ENCODE measurements around the gene SHLD1. TPM values are rescaled to one million over a fixed set of nuclear protein-coding genes. Genes with fewer than 3 reads are reported as not detected.
A peak's percentile ranks its signal among the peaks of the same experiment; 100 is the strongest.

SHLD1 gene
- total and polyA plus RNA-seq, 5 donors: 8.4 to 13.7 (median 12.6) TPM

GRCh38 chr20:5834436-5835005 lies 84.3 kb downstream of the SHLD1 start:
- ATAC-seq: no peak
- no peaks in the 10 kb centered on the region for H3K9me3 ChIP-seq (ENCODE audit: control insufficient read depth, low read length)
- intact Hi-C loops (cut with DNase I): loop anchor here in 1 of 4 donors (10.0 kb wide), 1 partner anchor 50 kb away; no protein-coding TSS in a partner anchor
- H3K27ac ChIP-seq (ENCODE audit: low read length): no peak overlapping the region
- H3K27me3 ChIP-seq (ENCODE audit: control insufficient read depth, insufficient read depth): no peaks in the 10 kb centered on the region
- no peak overlapping the region for H3K4me3 ChIP-seq (ENCODE audit: low read length)
- no peak for DNase-seq
- peaks cover 5% of the 10 kb centered on the region for H3K4me1 ChIP-seq (ENCODE audit: control insufficient read depth, insufficient read depth, low read length)

- intact Hi-C loops (cut with DNase I): loop anchor here in 1 of 4 donors (10.0 kb wide), 1 partner anchor 49 kb away; no protein-coding TSS in a partner anchor
- ATAC-seq: peak; percentile 57 to 77
- no peaks in the 10 kb centered on the region for H3K9me3 ChIP-seq (ENCODE audit: control insufficient read depth, low read length)
Measured at GRCh38 chr20:5835321-5835821, 85.2 kb downstream of the SHLD1 start.

GRCh38 chr20:5835871-5836270 lies 85.7 kb downstream of the SHLD1 start:
- H3K27me3 ChIP-seq (ENCODE audit: control insufficient read depth, insufficient read depth): no peaks in the 10 kb centered on the region
- H3K4me3 ChIP-seq (ENCODE audit: low read length): no peak overlapping the region
- no peak overlapping the region for H3K27ac ChIP-seq (ENCODE audit: low read length)
- H3K4me1 ChIP-seq (ENCODE audit: control insufficient read depth, insufficient read depth, low read length): peaks cover 5% of the 10 kb centered on the region
- no peak for ATAC-seq
- DNase-seq: no peak
- intact Hi-C loops (cut with DNase I): loop anchor here in 1 of 4 donors (10.0 kb wide), 1 partner anchor 49 kb away; no protein-coding TSS in a partner anchor
- H3K9me3 ChIP-seq (ENCODE audit: control insufficient read depth, low read length): no peaks in the 10 kb centered on the region
- 46% methylated on average over 4 of the region's 4 CpGs for WGBS

More at GRCh38 chr20:5835321-5835821, 85.2 kb downstream of the SHLD1 start:
- H3K4me1 ChIP-seq (ENCODE audit: control insufficient read depth, insufficient read depth, low read length): peaks cover 5% of the 10 kb centered on the region
- H3K27ac ChIP-seq (ENCODE audit: low read length): peak overlapping the region; percentile 1
- WGBS: 64% methylated on average over 2 of the region's 2 CpGs
- H3K4me3 ChIP-seq (ENCODE audit: low read length): no peak overlapping the region
- H3K27me3 ChIP-seq (ENCODE audit: control insufficient read depth, insufficient read depth): no peaks in the 10 kb centered on the region
- peak; percentile 46 to 64 (median 51) for DNase-seq

GRCh38 chr20:5836569-5836968 lies 86.4 kb downstream of the SHLD1 start:
- Histone ChIP-seq H3K27me3 (ENCODE audit: control insufficient read depth, insufficient read depth) (no peaks in the 10 kb centered on the region), H3K9me3 (ENCODE audit: control insufficient read depth, low read length) (no peaks in the 10 kb centered on the region), H3K27ac (ENCODE audit: low read length) (no peak overlapping the region), H3K4me1 (ENCODE audit: control insufficient read depth, insufficient read depth, low read length) (peaks cover 5% of the 10 kb centered on the region), H3K4me3 (ENCODE audit: low read length) (no peak overlapping the region)
- 74% methylated on average over 4 of the region's 4 CpGs for WGBS
- intact Hi-C loops (cut with DNase I): loop anchor here in 1 of 4 donors (10.0 kb wide), 1 partner anchor 48 kb away; no protein-coding TSS in a partner anchor
- ATAC-seq (no peak), DNase-seq (no peak)

GRCh38 chr20:5840411-5841002 lies 90.3 kb downstream of the SHLD1 start:
- ATAC-seq (no peak), DNase-seq (no peak)
- H3K4me1 ChIP-seq (ENCODE audit: control insufficient read depth, insufficient read depth, low read length): peaks cover 5% of the 10 kb centered on the region
- WGBS: 83% methylated on average over 5 of the region's 5 CpGs
- H3K9me3 ChIP-seq (ENCODE audit: control insufficient read depth, low read length): no peaks in the 10 kb centered on the region
- H3K4me3 ChIP-seq (ENCODE audit: low read length): no peak overlapping the region
- intact Hi-C loops (cut with DNase I): no loop called here
- no peaks in the 10 kb centered on the region for H3K27me3 ChIP-seq (ENCODE audit: control insufficient read depth, insufficient read depth)
- no peak overlapping the region for H3K27ac ChIP-seq (ENCODE audit: low read length)

- Histone ChIP-seq H3K4me3 (ENCODE audit: low read length) (no peak overlapping the region), H3K27ac (ENCODE audit: low read length) (no peak overlapping the region), H3K4me1 (ENCODE audit: control insufficient read depth, insufficient read depth, low read length) (peaks cover 3% of the 10 kb centered on the region), H3K27me3 (ENCODE audit: control insufficient read depth, insufficient read depth) (no peaks in the 10 kb centered on the region), H3K9me3 (ENCODE audit: control insufficient read depth, low read length) (no peaks in the 10 kb centered on the region)
- 63% methylated on average over 1 of the region's 1 CpG for WGBS
- DNase-seq (no peak), ATAC-seq (no peak)
- intact Hi-C loops (cut with DNase I): no loop called here
Measured at GRCh38 chr20:5841522-5841921, 91.3 kb downstream of the SHLD1 start.

GRCh38 chr20:5842465-5842864 lies 92.3 kb downstream of the SHLD1 start:
- no peak overlapping the region for H3K27ac ChIP-seq (ENCODE audit: low read length)
- no peak for DNase-seq
- H3K27me3 ChIP-seq (ENCODE audit: control insufficient read depth, insufficient read depth): no peaks in the 10 kb centered on the region
- no peaks in the 10 kb centered on the region for H3K9me3 ChIP-seq (ENCODE audit: control insufficient read depth, low read length)
- H3K4me1 ChIP-seq (ENCODE audit: control insufficient read depth, insufficient read depth, low read length): no peaks in the 10 kb centered on the region
- H3K4me3 ChIP-seq (ENCODE audit: low read length): no peak overlapping the region
- intact Hi-C loops (cut with DNase I): no loop called here
- 90% methylated on average over 2 of the region's 2 CpGs for WGBS
- no peak for ATAC-seq

GRCh38 chr20:5843054-5843592 lies 92.9 kb downstream of the SHLD1 start:
- no peak overlapping the region for H3K4me3 ChIP-seq (ENCODE audit: low read length)
- H3K4me1 ChIP-seq (ENCODE audit: control insufficient read depth, insufficient read depth, low read length): peaks cover 1% of the 10 kb centered on the region
- no peak for ATAC-seq
- WGBS: 87% methylated on average over 5 of the region's 5 CpGs
- no peaks in the 10 kb centered on the region for H3K27me3 ChIP-seq (ENCODE audit: control insufficient read depth, insufficient read depth)
- no peak overlapping the region for H3K27ac ChIP-seq (ENCODE audit: low read length)
- intact Hi-C loops (cut with DNase I): no loop called here
- no peak for DNase-seq
- H3K9me3 ChIP-seq (ENCODE audit: control insufficient read depth, low read length): no peaks in the 10 kb centered on the region

GRCh38 chr20:5844063-5844681 lies 94.0 kb downstream of the SHLD1 start:
- no peak for DNase-seq
- H3K27ac ChIP-seq (ENCODE audit: low read length): no peak overlapping the region
- 87% methylated on average over 2 of the region's 2 CpGs for WGBS

GRCh38 chr20:5845681-5846615 lies 95.7 kb downstream of the SHLD1 start:
- no peak overlapping the region for H3K4me3 ChIP-seq (ENCODE audit: low read length)
- H3K4me1 ChIP-seq (ENCODE audit: control insufficient read depth, insufficient read depth, low read length): peaks cover 1% of the 10 kb centered on the region
- ATAC-seq: no peak
- no peaks in the 10 kb centered on the region for H3K9me3 ChIP-seq (ENCODE audit: control insufficient read depth, low read length)
- DNase-seq: no peak
- intact Hi-C loops (cut with DNase I): no loop called here
- WGBS: 44% methylated on average over 12 of the region's 12 CpGs
- no peaks in the 10 kb centered on the region for H3K27me3 ChIP-seq (ENCODE audit: control insufficient read depth, insufficient read depth)
- no peak overlapping the region for H3K27ac ChIP-seq (ENCODE audit: low read length)

More at GRCh38 chr20:5844063-5844681, 94.0 kb downstream of the SHLD1 start:
- H3K4me3 ChIP-seq (ENCODE audit: low read length): no peak overlapping the region
- no peaks in the 10 kb centered on the region for H3K9me3 ChIP-seq (ENCODE audit: control insufficient read depth, low read length)
- ATAC-seq: no peak
- H3K4me1 ChIP-seq (ENCODE audit: control insufficient read depth, insufficient read depth, low read length): peaks cover 1% of the 10 kb centered on the region
- intact Hi-C loops (cut with DNase I): no loop called here
- no peaks in the 10 kb centered on the region for H3K27me3 ChIP-seq (ENCODE audit: control insufficient read depth, insufficient read depth)

Data from right cardiac atrium (tissue), 5 donors.